ENCODE measurements around the gene TRNT1. TPM values are rescaled to one million over a fixed set of nuclear protein-coding genes. Genes with fewer than 3 reads are reported as not detected.

Gene TRNT1
- total RNA-seq, 1 experiment from 2014 or later, result 21.4 TPM

- no peaks in the 10 kb centered on the region for H3K9me2 ChIP-seq (ENCODE audit: insufficient read depth)
- intact Hi-C loops (cut with micrococcal nuclease), result no loop called here
- peaks cover 41% of the 10 kb centered on the region for H3K79me2 ChIP-seq (ENCODE audit: insufficient read depth, low read length)
- CTCF ChIA-PET, result no interaction called here
- peak overlapping the region; percentile 100 for H3K9ac ChIP-seq (ENCODE audit: low read length)
- POLR2A ChIA-PET, result interaction anchor here (0.5 kb wide), 1 partner anchor 20 kb away, joined by 3 read pairs; no protein-coding TSS in a partner anchor
- TF ChIP-seq SRF (IDR thresholded peaks at IDR 0.05; ENCODE audit: low read depth) (no peak), EZH2phosphoT487 (IDR thresholded peaks at IDR 0.05; ENCODE audit: borderline replicate concordance) (no peak), JUND (IDR thresholded peaks at IDR 0.05) (no peak), EZH2 (IDR thresholded peaks at IDR 0.05) (no peak), POLR2A (IDR thresholded peaks at IDR 0.05; ENCODE audit: borderline replicate concordance, extremely low read depth, insufficient read depth, insufficient read length) (no peak), ZNF274 (IDR thresholded peaks at IDR 0.05; ENCODE audit: low read depth, low read length) (no peak), EGR1 (IDR thresholded peaks at IDR 0.05; ENCODE audit: low read depth) (no peak), ATF3 (IDR thresholded peaks at IDR 0.05) (no peak), RAD21 (IDR thresholded peaks at IDR 0.05; ENCODE audit: low read depth) (no peak), CEBPB (IDR thresholded peaks at IDR 0.05; ENCODE audit: low read depth) (no peak), SIN3A (IDR thresholded peaks at IDR 0.05; ENCODE audit: low read depth) (no peak), SP1 (IDR thresholded peaks at IDR 0.05; ENCODE audit: low read depth) (no peak), ZFX (IDR thresholded peaks at IDR 0.05) (no peak), FOSL1 (IDR thresholded peaks at IDR 0.05; ENCODE audit: low read depth) (no peak), CBX3 (IDR thresholded peaks at IDR 0.05; ENCODE audit: low read depth) (no peak), POLR2AphosphoS5 (IDR thresholded peaks at IDR 0.05; ENCODE audit: low read depth, low read length) (no peak), ZBTB33 (IDR thresholded peaks at IDR 0.05; ENCODE audit: extremely low read depth, insufficient replicate concordance, low read length) (no peak)
- TF ChIP-seq, protein P1, sequence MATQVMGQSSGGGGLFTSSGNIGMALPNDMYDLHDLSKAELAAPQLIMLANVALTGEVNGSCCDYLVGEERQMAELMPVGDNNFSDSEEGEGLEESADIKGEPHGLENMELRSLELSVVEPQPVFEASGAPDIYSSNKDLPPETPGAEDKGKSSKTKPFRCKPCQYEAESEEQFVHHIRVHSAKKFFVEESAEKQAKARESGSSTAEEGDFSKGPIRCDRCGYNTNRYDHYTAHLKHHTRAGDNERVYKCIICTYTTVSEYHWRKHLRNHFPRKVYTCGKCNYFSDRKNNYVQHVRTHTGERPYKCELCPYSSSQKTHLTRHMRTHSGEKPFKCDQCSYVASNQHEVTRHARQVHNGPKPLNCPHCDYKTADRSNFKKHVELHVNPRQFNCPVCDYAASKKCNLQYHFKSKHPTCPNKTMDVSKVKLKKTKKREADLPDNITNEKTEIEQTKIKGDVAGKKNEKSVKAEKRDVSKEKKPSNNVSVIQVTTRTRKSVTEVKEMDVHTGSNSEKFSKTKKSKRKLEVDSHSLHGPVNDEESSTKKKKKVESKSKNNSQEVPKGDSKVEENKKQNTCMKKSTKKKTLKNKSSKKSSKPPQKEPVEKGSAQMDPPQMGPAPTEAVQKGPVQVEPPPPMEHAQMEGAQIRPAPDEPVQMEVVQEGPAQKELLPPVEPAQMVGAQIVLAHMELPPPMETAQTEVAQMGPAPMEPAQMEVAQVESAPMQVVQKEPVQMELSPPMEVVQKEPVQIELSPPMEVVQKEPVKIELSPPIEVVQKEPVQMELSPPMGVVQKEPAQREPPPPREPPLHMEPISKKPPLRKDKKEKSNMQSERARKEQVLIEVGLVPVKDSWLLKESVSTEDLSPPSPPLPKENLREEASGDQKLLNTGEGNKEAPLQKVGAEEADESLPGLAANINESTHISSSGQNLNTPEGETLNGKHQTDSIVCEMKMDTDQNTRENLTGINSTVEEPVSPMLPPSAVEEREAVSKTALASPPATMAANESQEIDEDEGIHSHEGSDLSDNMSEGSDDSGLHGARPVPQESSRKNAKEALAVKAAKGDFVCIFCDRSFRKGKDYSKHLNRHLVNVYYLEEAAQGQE (IDR thresholded peaks at IDR 0.05; ENCODE audit: low read depth), result no peak
- TF ChIP-seq, protein P2, sequence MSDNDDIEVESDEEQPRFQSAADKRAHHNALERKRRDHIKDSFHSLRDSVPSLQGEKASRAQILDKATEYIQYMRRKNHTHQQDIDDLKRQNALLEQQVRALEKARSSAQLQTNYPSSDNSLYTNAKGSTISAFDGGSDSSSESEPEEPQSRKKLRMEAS (IDR thresholded peaks at IDR 0.05), result no peak
- peak overlapping the region; percentile 97 for H3K4me2 ChIP-seq (ENCODE audit: low read length)
- H2AFZ ChIP-seq (ENCODE audit: low read depth, low read length, poor library complexity, severe bottlenecking), result peak overlapping the region; percentile 29
- ATAC-seq (no peak), DNase-seq (ENCODE audit: low read depth, low spot score) (no peak)
- peak overlapping the region; percentile 31 for H3K27ac ChIP-seq (ENCODE audit: low read depth, low read length)
- peak overlapping the region; percentile 92 to 99 for H3K4me3 ChIP-seq (replicated peaks in 1 of 2; ENCODE audit: low read depth in 1 of 2, low read length in 2 of 2)
- BruUV-seq (replicated peaks), result TSS peak; percentile 89
- no peaks in the 10 kb centered on the region for H3K9me3 ChIP-seq (ENCODE audit: control insufficient read depth in 1 of 2, insufficient read depth in 1 of 2, low read depth in 1 of 2, low read length in 2 of 2)
- peaks cover 3 to 18% of the 10 kb centered on the region in 2 experiments; a peak in 2 of 4 replicates for H3K4me1 ChIP-seq (ENCODE audit: control insufficient read depth in 1 of 2, insufficient read depth in 2 of 2, low read length in 2 of 2)
- RAD21 ChIA-PET (ENCODE audit: low non-redundant PET in 1 of 2, low total read pairs in 2 of 2, uncharacterized antibody in 2 of 2, unreplicated experiment in 2 of 2), result no interaction called here
- peaks cover 9 to 15% of the 10 kb centered on the region in 2 experiments; a peak in 3 of 4 replicates for H3K36me3 ChIP-seq (ENCODE audit: control insufficient read depth in 1 of 2, insufficient read depth in 2 of 2, low read length in 2 of 2)
- H4K20me1 ChIP-seq (ENCODE audit: insufficient read depth), result no peaks in the 10 kb centered on the region
- H3K27me3 ChIP-seq (ENCODE audit: insufficient read depth, low read length), result no peaks in the 10 kb centered on the region
Measured at GRCh38 chr3:3125977-3126376, 763 bp upstream of the TRNT1 start.
